Measurements from ENCODE around the gene AREG.

The AREG gene

GRCh38 chr4:74504212-74504611, 59.3 kb downstream of the AREG start:
- no peaks in the 10 kb centered on the region for H3K27me3 ChIP-seq (ENCODE audit: control insufficient read depth in 1 of 2, insufficient read depth in 2 of 2, low read length in 2 of 2)

More at GRCh38 chr4:74504212-74504611, 59.3 kb downstream of the AREG start:
- no peak overlapping the region for H3K9ac ChIP-seq (ENCODE audit: low read depth in 1 of 2, low read length in 2 of 2)
- H3K9me3 ChIP-seq (ENCODE audit: control insufficient read depth in 1 of 2, low read length in 2 of 2) = no peaks in the 10 kb centered on the region
- H3K4me3 ChIP-seq (ENCODE audit: low read depth in 1 of 2, low read length in 2 of 2) = no peak overlapping the region
- H3K36me3 ChIP-seq (ENCODE audit: control insufficient read depth in 1 of 2, insufficient read depth in 2 of 2, low read length in 2 of 2) = no peaks in the 10 kb centered on the region
- H3K4me1 ChIP-seq (ENCODE audit: control insufficient read depth in 1 of 2, insufficient read depth in 2 of 2, low read length in 2 of 2) = no peaks in the 10 kb centered on the region
- H3K27ac ChIP-seq (ENCODE audit: low read depth, low read length) = no peak overlapping the region

Data from duodenal mucosa (tissue), 2 donors.